ENCODE results near the gene FBXW2. TPM values are rescaled to one million over a fixed set of nuclear protein-coding genes. Genes with fewer than 3 reads are reported as not detected.
"Not testable (repeated sequence)": the region's sequence is repeated elsewhere in the genome, so short reads cannot be mapped to it uniquely, and the experiment has no call there.

Gene FBXW2
- total RNA-seq, 1 experiment from 2014 or later = 46.0 TPM

- ChIA-PET CTCF (no interaction called here), POLR2A (no interaction called here)
- Histone ChIP-seq H3K36me3 (ENCODE audit: control insufficient read depth, insufficient read depth, low read length) (no peaks in the 10 kb centered on the region), H3K9me3 (ENCODE audit: control insufficient read depth, insufficient read depth, low read depth, low read length) (peaks cover 11% of the 10 kb centered on the region; the same call in 1 of the 2 replicates), H3K27me3 (ENCODE audit: control insufficient read depth, insufficient read depth, low read length) (no peaks in the 10 kb centered on the region), H3K4me3 (ENCODE audit: low read depth in 2 of 2, low read length in 2 of 2) (no peak overlapping the region), H3K27ac (ENCODE audit: low read length) (no peak overlapping the region), H3K4me1 (ENCODE audit: control insufficient read depth, insufficient read depth, low read length) (no peaks in the 10 kb centered on the region)
- no peak for DNase-seq (ENCODE audit: low read depth, low spot score)
- TF ChIP-seq POLR2AphosphoS5 (IDR thresholded peaks at IDR 0.05; ENCODE audit: low read depth, low read length) (no peak), TCF7L2 (IDR thresholded peaks at IDR 0.05; ENCODE audit: low read depth, low read length) (no peak), REST (IDR thresholded peaks at IDR 0.05; ENCODE audit: insufficient read depth in 1 of 2, low read depth in 2 of 2, low read length in 1 of 2) (no peak), CTCF (IDR thresholded peaks at IDR 0.05) (no peak), SIN3A (IDR thresholded peaks at IDR 0.05; ENCODE audit: borderline replicate concordance, insufficient read depth, low read depth, low read length) (no peak)
- intact Hi-C loops (cut with micrococcal nuclease; ENCODE audit: unreplicated experiment) (no loop called here), in situ Hi-C loops (cut with HindIII; ENCODE audit: low pct_unique_long_range_greater_than_20kb, low sequenced_read_pairs) (no loop called here)
- no peak for ATAC-seq
- no TSS peak for BruUV-seq (replicated peaks)
Observed at GRCh38 chr9:120808931-120809330, 15.7 kb upstream of the FBXW2 start.

- intact Hi-C loops (cut with micrococcal nuclease; ENCODE audit: unreplicated experiment) = no loop called here
- TF ChIP-seq REST (IDR thresholded peaks at IDR 0.05; ENCODE audit: insufficient read depth in 1 of 2, low read depth in 2 of 2, low read length in 1 of 2) (no peak), CTCF (IDR thresholded peaks at IDR 0.05) (no peak), SIN3A (IDR thresholded peaks at IDR 0.05; ENCODE audit: borderline replicate concordance, insufficient read depth, low read depth, low read length) (no peak), POLR2AphosphoS5 (IDR thresholded peaks at IDR 0.05; ENCODE audit: low read depth, low read length) (no peak), TCF7L2 (IDR thresholded peaks at IDR 0.05; ENCODE audit: low read depth, low read length) (no peak)
- ATAC-seq (no peak), DNase-seq (ENCODE audit: low read depth, low spot score) (no peak)
- POLR2A ChIA-PET = no interaction called here
- Histone ChIP-seq H3K36me3 (ENCODE audit: control insufficient read depth, insufficient read depth, low read length) (no peaks in the 10 kb centered on the region), H3K27me3 (ENCODE audit: control insufficient read depth, insufficient read depth, low read length) (no peaks in the 10 kb centered on the region), H3K4me1 (ENCODE audit: control insufficient read depth, insufficient read depth, low read length) (no peaks in the 10 kb centered on the region), H3K9me3 (ENCODE audit: control insufficient read depth, insufficient read depth, low read depth, low read length) (peaks cover 11% of the 10 kb centered on the region; the same call in 1 of the 2 replicates), H3K27ac (ENCODE audit: low read length) (no peak overlapping the region), H3K4me3 (ENCODE audit: low read depth in 2 of 2, low read length in 2 of 2) (no peak overlapping the region)
- in situ Hi-C loops (cut with HindIII; ENCODE audit: low pct_unique_long_range_greater_than_20kb, low sequenced_read_pairs) = no loop called here
- CTCF ChIA-PET = no interaction called here
- BruUV-seq (replicated peaks) = no TSS peak
Observed at GRCh38 chr9:120807607-120808379, 14.6 kb upstream of the FBXW2 start.

- POLR2A ChIA-PET = interaction anchor here (0.7 kb wide), 1 partner anchor 636 kb away, joined by 4 read pairs; no protein-coding TSS in a partner anchor
- in situ Hi-C loops (cut with HindIII; ENCODE audit: low pct_unique_long_range_greater_than_20kb, low sequenced_read_pairs); DNase-seq (ENCODE audit: low read depth, low spot score); CTCF ChIA-PET; H3K27ac ChIP-seq (ENCODE audit: low read length); ATAC-seq; H3K4me3 ChIP-seq (ENCODE audit: low read depth in 2 of 2, low read length in 2 of 2); H3K27me3 ChIP-seq (ENCODE audit: control insufficient read depth, insufficient read depth, low read length); H3K4me1 ChIP-seq (ENCODE audit: control insufficient read depth, insufficient read depth, low read length); BruUV-seq (replicated peaks); intact Hi-C loops (cut with micrococcal nuclease; ENCODE audit: unreplicated experiment); H3K36me3 ChIP-seq (ENCODE audit: control insufficient read depth, insufficient read depth, low read length): not testable (repeated sequence)
- peaks cover 11% of the 10 kb centered on the region; the same call in 1 of the 2 replicates for H3K9me3 ChIP-seq (ENCODE audit: control insufficient read depth, insufficient read depth, low read depth, low read length)
Observed at GRCh38 chr9:120804784-120805363, 11.7 kb upstream of the FBXW2 start.
